Hepatic stellate cell (primary cell): ENCODE results near the gene CTLA4.
"Not testable (repeated sequence)": the region's sequence is repeated elsewhere in the genome, so short reads cannot be mapped to it uniquely, and the experiment has no call there.

Experiments used
- DNase-seq: peaks from one replicate; pipeline ENCODE4 v3.0.0; 2011; ENCODE audit warnings: low spot score

Gene CTLA4

GRCh38 chr2:203857656-203858055 lies 9.9 kb upstream of the CTLA4 start:
- no peak for DNase-seq

GRCh38 chr2:203858176-203858575 lies 9.4 kb upstream of the CTLA4 start:
- no peak for DNase-seq

DNA sequence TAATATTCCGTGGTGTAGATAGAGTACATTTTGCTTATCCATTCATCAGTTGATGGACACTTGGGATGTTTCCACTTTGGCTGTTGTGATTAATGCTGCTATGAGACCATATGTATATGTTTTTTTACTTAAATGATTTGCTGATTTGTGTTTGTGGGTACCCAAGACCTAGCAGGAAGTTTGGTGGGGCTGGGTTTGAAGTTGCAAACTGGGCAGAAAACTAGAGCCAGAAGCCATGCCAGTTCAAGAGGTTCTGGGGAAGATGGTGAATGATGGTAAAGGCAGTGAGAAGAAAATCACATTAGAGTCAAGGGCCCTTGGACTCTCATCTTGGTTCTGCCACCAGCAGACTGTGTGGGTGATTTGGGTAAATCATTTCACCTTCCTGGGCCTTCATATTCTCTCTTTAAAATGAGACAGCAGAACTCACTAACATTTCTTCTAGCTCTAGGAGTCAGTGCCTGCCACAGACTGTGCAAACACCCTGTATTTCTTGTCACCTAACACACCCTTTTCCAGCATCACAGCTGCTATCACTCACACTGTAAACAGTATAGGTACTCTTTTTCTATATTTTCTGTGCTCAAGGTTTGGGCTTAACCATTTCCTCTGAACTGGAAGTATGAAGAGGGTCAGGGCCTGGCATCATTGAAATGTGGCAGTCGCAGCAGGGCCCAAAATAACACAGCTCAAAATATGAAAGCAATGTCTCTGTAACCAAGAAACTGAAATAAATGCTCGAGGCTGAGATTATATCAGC lies 8.4 kb upstream of the CTLA4 start:
- no peak for DNase-seq

DNA sequence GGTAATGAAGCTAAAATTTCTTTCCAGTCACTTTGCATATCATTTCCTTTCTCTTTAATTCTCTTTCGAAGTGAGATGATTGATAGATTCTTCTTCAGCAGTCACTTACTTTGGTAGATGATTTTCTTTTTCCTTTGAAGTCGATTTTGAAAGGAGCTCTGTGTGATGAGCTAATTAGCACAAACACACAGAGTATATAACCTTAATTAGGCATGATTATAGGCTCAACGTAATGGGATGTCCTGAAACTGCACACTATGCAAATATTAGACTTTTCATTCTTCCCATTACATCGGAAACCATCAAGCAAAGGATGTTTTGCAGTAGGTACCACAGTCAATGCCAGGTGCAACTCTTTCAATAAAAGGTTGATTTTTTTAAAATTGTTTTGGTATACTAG lies 6.4 kb upstream of the CTLA4 start:
- no peak for DNase-seq

GRCh38 chr2:203861607-203862006 lies 6.0 kb upstream of the CTLA4 start:
- no peak for DNase-seq

- no peak for DNase-seq
Observed at GRCh38 chr2:203869223-203870042, 1.9 kb downstream of the CTLA4 start.

DNA sequence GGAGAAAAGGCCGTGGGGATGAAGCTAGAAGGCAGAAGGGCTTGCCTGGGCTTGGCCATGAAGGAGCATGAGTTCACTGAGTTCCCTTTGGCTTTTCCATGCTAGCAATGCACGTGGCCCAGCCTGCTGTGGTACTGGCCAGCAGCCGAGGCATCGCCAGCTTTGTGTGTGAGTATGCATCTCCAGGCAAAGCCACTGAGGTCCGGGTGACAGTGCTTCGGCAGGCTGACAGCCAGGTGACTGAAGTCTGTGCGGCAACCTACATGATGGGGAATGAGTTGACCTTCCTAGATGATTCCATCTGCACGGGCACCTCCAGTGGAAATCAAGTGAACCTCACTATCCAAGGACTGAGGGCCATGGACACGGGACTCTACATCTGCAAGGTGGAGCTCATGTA lies 2.9 kb downstream of the CTLA4 start:
- DNase-seq: no peak

DNA sequence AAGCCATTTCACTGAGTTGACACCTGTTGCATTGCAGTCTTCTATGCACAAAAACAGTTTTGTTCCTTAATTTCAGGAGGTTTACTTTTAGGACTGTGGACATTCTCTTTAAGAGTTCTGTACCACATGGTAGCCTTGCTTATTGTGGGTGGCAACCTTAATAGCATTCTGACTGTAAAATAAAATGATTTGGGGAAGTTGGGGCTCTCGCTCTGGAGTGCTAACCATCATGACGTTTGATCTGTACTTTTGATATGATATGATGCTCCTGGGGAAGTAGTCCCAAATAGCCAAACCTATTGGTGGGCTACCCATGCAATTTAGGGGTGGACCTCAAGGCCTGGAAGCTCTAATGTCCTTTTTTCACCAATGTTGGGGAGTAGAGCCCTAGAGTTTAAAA lies 3.4 kb downstream of the CTLA4 start:
- DNase-seq: no peak

GRCh38 chr2:203871371-203871983 lies 3.9 kb downstream of the CTLA4 start:
- DNase-seq: no peak

- DNase-seq: no peak
Observed at GRCh38 chr2:203873461-203873860, 5.9 kb downstream of the CTLA4 start.

DNA sequence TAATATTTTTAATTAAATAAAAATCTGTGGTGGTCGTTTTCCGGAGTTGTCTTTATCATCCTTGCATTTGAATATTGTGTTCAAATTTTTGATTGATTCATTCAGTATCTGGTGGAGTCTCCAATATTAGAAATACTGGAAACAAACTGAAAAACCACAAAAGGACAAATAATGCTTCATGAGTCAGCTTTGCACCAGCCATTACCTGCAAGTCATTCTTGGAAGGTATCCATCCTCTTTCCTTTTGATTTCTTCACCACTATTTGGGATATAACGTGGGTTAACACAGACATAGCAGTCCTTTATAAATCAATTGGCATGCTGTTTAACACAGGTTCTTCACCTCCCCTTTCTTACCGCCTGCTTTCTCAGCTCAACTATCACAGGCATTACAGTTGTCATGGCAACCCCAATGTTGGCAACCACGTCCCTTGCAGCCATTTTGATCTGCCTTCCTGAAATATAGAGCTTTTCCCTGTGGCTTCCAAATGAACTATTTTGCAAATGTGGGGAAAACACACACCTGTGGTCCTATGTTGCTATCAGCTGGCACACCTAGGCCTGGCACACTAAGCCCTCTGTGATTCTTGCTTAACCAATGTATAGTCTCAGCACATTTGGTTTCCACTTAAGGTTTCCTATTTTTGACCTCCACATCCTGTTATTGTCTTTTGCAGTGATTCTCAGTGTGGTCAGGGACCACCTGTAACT lies 6.5 kb downstream of the CTLA4 start:
- no peak for DNase-seq

DNA sequence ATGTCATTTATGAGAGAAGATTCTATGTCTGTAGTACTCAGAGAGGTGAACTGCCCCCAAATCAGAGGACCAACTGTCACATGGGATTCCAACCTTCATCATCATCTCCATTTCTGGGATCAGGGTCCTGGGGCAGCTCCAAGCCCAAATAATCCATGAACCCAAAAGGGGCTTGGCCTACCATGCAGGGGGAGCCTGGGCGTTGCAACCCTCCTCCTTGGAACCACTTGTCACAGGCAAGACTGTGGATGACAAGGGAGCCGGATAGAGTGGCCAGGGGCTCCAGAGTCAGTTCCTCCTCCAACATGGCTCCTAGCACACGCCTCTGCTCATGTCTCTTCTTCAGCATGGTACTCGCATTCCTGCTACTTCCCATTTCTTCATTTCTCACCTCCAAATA lies 7.9 kb downstream of the CTLA4 start:
- DNase-seq: no peak

GRCh38 chr2:203876328-203876727 lies 8.8 kb downstream of the CTLA4 start:
- DNase-seq: no peak

DNA sequence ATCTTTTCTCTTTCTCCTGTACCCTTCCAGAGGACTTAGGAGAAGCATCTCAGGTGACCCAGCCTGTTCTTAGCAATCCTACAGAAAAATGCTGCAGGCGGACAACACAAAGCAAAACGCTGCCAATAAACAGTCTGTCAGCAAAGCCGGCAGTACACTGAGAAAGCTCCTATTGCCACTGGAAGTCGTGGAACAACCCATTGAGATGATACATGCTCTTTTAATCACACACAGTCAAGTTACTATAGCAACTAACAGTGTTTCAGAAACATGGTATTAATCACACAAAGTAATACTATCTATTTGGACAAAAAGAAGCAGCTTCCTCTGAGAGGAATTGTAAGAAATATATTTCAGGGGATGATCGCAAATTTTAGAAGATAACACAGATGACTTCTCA lies 10.5 kb downstream of the CTLA4 start:
- DNase-seq: no peak

GRCh38 chr2:203880557-203881125 lies 13.1 kb downstream of the CTLA4 start:
- no peak for DNase-seq

GRCh38 chr2:203881185-203881584 lies 13.6 kb downstream of the CTLA4 start:
- not testable (repeated sequence) for DNase-seq

DNA sequence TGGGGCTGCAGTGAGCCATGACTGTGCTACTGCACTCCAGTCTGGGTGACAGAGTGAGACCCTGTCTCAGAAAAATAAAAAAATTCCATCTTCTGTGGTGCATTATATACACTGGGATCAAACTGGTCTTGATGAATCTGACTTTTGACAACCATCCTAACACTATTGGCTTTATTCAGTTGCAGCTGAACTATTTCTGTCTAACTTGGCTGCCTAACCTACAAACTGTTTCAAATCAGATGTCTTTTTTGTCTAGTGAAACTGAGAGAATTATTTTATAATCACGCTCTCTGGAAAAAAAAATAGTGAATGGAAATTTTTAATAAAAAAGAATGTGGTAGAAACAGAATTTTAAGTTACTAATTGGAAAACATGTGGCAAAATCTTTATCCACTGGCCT lies 15.0 kb downstream of the CTLA4 start:
- no peak for DNase-seq

DNA sequence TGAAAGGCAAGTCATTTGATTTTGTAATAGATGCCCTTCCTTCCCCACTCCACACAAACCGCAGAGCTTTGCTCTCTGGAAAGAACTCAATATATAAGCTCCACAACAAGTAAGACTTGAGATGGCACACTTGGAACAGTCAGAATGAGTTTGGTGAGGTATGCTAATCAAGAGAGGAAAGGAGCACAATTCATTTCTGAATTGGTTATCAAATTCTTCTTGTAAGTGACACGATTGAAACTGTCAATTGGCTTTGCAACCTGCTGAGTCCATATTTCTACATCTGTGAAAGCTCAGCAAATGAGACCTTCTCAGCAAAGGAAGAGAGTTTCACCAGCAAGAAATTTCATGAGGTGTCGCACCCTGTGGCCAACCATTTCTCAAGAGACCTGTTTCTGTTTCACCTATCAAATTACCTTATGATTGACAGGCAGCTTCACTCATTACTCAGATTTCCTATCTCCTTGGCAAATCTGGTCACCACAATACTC lies 19.1 kb downstream of the CTLA4 start:
- DNase-seq: no peak

GRCh38 chr2:203887677-203888076 lies 20.1 kb downstream of the CTLA4 start:
- no peak for DNase-seq

DNA sequence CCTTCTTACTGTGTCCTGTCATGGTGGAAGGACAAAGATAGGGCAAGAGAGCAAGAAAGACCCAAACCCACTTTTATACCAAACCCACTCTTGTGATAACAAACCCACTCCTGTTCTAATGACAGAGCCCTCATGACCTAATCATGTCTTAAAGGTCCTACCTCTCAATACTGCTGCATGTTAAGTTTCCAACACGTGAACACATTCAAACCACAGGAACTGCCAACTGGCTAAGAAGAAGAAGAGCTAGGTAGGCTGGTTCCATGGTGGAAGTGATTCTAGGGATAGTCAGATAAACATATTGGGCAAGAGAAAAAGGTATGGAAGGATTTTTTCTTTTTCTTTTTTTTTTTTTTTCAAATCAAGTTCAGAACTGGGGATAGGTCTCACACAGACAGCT lies 22.0 kb downstream of the CTLA4 start:
- no peak for DNase-seq

DNA sequence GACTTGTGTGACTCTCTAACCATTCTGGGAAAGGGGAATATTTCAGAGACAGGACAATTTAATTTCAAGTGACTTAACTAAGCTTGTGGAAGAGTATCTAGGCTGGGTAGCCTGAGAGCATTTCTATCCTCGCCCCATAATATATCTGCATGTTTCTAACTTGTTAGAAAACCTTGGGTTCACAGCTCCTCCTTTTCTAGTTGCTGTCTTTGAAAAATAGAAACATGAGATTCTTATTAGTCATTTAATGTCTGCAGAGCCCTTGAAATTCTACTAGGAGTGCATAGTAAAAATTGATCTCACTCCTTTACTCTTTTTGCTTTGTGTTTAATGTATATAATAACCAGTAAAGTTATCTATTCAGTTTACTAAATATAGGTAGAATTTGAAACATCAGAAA lies 22.4 kb downstream of the CTLA4 start:
- no peak for DNase-seq

DNA sequence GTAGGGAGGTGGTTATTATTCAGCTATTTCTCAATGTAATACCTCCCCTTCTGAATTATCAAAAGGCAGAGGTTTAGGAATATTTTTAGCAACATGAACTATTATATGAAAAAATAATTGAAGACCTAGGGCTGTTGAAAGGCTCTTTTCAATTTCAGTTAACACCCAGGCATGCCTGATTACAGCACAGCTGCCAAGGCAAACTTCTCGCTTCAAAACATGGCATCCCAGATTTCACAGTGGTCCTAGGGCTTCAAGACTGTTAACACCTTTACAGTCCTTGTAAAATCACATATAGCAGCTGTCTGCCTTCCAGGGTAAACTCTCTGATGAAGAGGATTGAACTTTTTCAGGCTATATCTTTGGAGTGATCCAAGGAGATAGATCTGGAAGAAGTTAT lies 23.2 kb downstream of the CTLA4 start:
- DNase-seq: no peak
